PC-9 (cell line): Measurements from ENCODE around the gene SPDYA. TPM values are rescaled to one million over a fixed set of nuclear protein-coding genes. Genes with fewer than 3 reads are reported as not detected.

Source experiments
- BruUV-seq: library from RNA; stranded (reverse); fragments of 400-500 nt; replicated peaks from 2 replicates; lab custom pipeline; 2021; lab: Mats Ljungman, UMichigan
- CTCF ChIA-PET: fragments of 300-600 bp; sonication (Branson Sonifier 250); formaldehyde crosslinking; loops from one replicate; lab custom pipeline; 2022; ENCODE audit warnings: antibody characterized with exemption; lab: Charles Lee
- POLR2A ChIA-PET: fragments of 300-600 bp; sonication (Branson Sonifier 250); formaldehyde crosslinking; loops from one replicate; lab custom pipeline; 2022; ENCODE audit warnings: antibody characterized with exemption; ENCODE audit not compliant: unreplicated experiment; lab: Charles Lee
- DNase-seq, 2 experiments: peaks; one replicate each; pipeline versions ENCODE4 v3.0.0 to v3.0.0-alpha.2; 2015 to 2022; ENCODE audit warnings: mixed read lengths in 1 of 2
- H2AFZ ChIP-seq: fragments of 200-600 bp; sonication (generic); 2 replicates; pipeline ENCODE4 v1.8.1; 2017; ENCODE audit warnings: antibody characterized with exemption
- H3F3A ChIP-seq: fragments of 200-600 bp; sonication (generic); 2 replicates; pipeline ENCODE4 v1.8.1; 2017; ENCODE audit warnings: antibody characterized with exemption, mild to moderate bottlenecking, low read depth; ENCODE audit not compliant: insufficient read depth
- H3K27ac ChIP-seq: fragments of 200-600 bp; sonication (generic); 2 replicates; pipeline ENCODE4 v1.6.1; 2016; ENCODE audit warnings: mixed run types
- H3K27me3 ChIP-seq: fragments of 200-600 bp; sonication (generic); 2 replicates; pipeline ENCODE4 v1.6.1; 2016; ENCODE audit warnings: low read depth, mixed run types; ENCODE audit not compliant: insufficient read depth
- H3K36me3 ChIP-seq: fragments of 200-600 bp; sonication (generic); 2 replicates; pipeline ENCODE4 v1.6.1; 2016; ENCODE audit warnings: low read depth, mixed run types
- H3K4me1 ChIP-seq: fragments of 200-600 bp; sonication (generic); replicated peaks from 2 replicates; pipeline ENCODE4 v1.6.1; 2016; ENCODE audit warnings: mixed run types; ENCODE audit not compliant: insufficient read depth
- H3K4me2 ChIP-seq: fragments of 200-600 bp; sonication (generic); 2 replicates; pipeline ENCODE4 v1.6.1; 2017; ENCODE audit warnings: mixed run types
- H3K4me3 ChIP-seq: fragments of 200-600 bp; sonication (generic); 2 replicates; pipeline ENCODE4 v1.6.1; 2016; ENCODE audit warnings: mixed run types
- H3K79me2 ChIP-seq: fragments of 200-600 bp; sonication (generic); 2 replicates; pipeline ENCODE4 v1.6.1; 2017; ENCODE audit warnings: low read depth, mixed run types
- H3K9me2 ChIP-seq: fragments of 200-600 bp; sonication (generic); 2 replicates; pipeline ENCODE4 v1.8.1; 2017; ENCODE audit warnings: mild to moderate bottlenecking; ENCODE audit not compliant: insufficient read depth
- H3K9me3 ChIP-seq: fragments of 200-600 bp; sonication (generic); 2 replicates; pipeline ENCODE4 v1.8.1; 2016; ENCODE audit warnings: low read depth; ENCODE audit not compliant: insufficient read depth
- H4K20me1 ChIP-seq: fragments of 200-600 bp; sonication (generic); 2 replicates; pipeline ENCODE4 v1.8.1; 2017; ENCODE audit not compliant: insufficient read depth
- CTCF ChIP-seq: fragments of 200-600 bp; sonication (generic); conservative IDR thresholded peaks from 2 replicates; pipeline ENCODE4 v1.6.1; 2017; ENCODE audit warnings: mixed run types, antibody characterized with exemption, mild to moderate bottlenecking, moderate library complexity
- EZH2 ChIP-seq: fragments of 200-600 bp; sonication (generic); IDR thresholded peaks from 2 replicates; pipeline ENCODE4 v1.8.0; 2017; ENCODE audit warnings: antibody characterized with exemption, low read depth
- intact Hi-C: fragments of 100-400 bp; cut with micrococcal nuclease; formaldehyde crosslinking; loops from one replicate; pipeline ENCODE4 v1.10.0; 2022; ENCODE audit not compliant: unreplicated experiment
- total RNA-seq: library from RNA; stranded (reverse); gene quantifications from 2 replicates; pipeline ENCODE4 v1.2.3, GENCODE V29; 2021

The SPDYA gene
- total RNA-seq, 1 experiment from 2014 or later, result 1.9 TPM

- BruUV-seq, result no TSS peak
- no peak overlapping the region for H2AFZ ChIP-seq
- peaks cover 55% of the 10 kb centered on the region for H3K36me3 ChIP-seq
- H3K4me2 ChIP-seq, result peak overlapping the region; percentile 25
- peak overlapping the region; percentile 91 for H3K27ac ChIP-seq
- peak in 1 of 2 experiments; percentile 70 for DNase-seq
- intact Hi-C loops, result no loop called here
- H3K27me3 ChIP-seq, result no peaks in the 10 kb centered on the region
- H3K4me3 ChIP-seq, result no peak overlapping the region
- H3K4me1 ChIP-seq, result peaks cover 32% of the 10 kb centered on the region
- peaks cover 43% of the 10 kb centered on the region for H3K79me2 ChIP-seq
- H4K20me1 ChIP-seq, result no peaks in the 10 kb centered on the region; the same call in 1 of the 2 replicates
- H3K9me3 ChIP-seq, result no peaks in the 10 kb centered on the region
- ChIA-PET CTCF (no interaction called here), POLR2A (no interaction called here)
- no peak for TF ChIP-seq EZH2
- no peak for TF ChIP-seq CTCF
- H3F3A ChIP-seq, result peaks cover 67% of the 10 kb centered on the region; the same call in 1 of the 2 replicates
- H3K9me2 ChIP-seq, result no peaks in the 10 kb centered on the region
Measured at GRCh38 chr2:28802975-28803429, 7.6 kb upstream of the SPDYA start.

- POLR2A ChIA-PET, result no interaction called here
Measured at GRCh38 chr2:28809927-28810326, 707 bp upstream of the SPDYA start.

GRCh38 chr2:28818053-28818452 lies 7.4 kb downstream of the SPDYA start:
- TF ChIP-seq CTCF (no peak), EZH2 (no peak)
- Histone ChIP-seq H3K9me2 (no peaks in the 10 kb centered on the region), H3F3A (peaks cover 23% of the 10 kb centered on the region), H3K4me1 (no peaks in the 10 kb centered on the region), H2AFZ (no peak overlapping the region), H4K20me1 (no peaks in the 10 kb centered on the region), H3K79me2 (no peaks in the 10 kb centered on the region), H3K27me3 (no peaks in the 10 kb centered on the region), H3K4me3 (no peak overlapping the region), H3K36me3 (0 out of 2 replicates have a peak, but pooled peaks cover 6% of the 10 kb centered on the region), H3K9me3 (no peaks in the 10 kb centered on the region), H3K4me2 (no peak overlapping the region), H3K27ac (no peak overlapping the region)
- no peak for DNase-seq
- POLR2A ChIA-PET, result no interaction called here
- BruUV-seq, result no TSS peak
- intact Hi-C loops, result no loop called here
- CTCF ChIA-PET, result no interaction called here

More at GRCh38 chr2:28809927-28810326, 707 bp upstream of the SPDYA start:
- no peaks in the 10 kb centered on the region for H3K9me2 ChIP-seq
- no peak overlapping the region for H3K4me2 ChIP-seq
- H3K9me3 ChIP-seq, result no peaks in the 10 kb centered on the region
- no peaks in the 10 kb centered on the region for H4K20me1 ChIP-seq
- H3K4me3 ChIP-seq, result no peak overlapping the region
- CTCF ChIA-PET, result no interaction called here
- H3K27me3 ChIP-seq, result no peaks in the 10 kb centered on the region
- H3K79me2 ChIP-seq, result no peaks in the 10 kb centered on the region
- no peaks in the 10 kb centered on the region for H3K4me1 ChIP-seq
- H3K36me3 ChIP-seq, result peaks cover 9% of the 10 kb centered on the region; the same call in 1 of the 2 replicates
- H2AFZ ChIP-seq, result no peak overlapping the region
- intact Hi-C loops, result no loop called here
- no peak for DNase-seq
- BruUV-seq, result no TSS peak
- H3K27ac ChIP-seq, result no peak overlapping the region
- no peak for TF ChIP-seq CTCF
- TF ChIP-seq EZH2, result no peak
- H3F3A ChIP-seq, result peaks cover 36% of the 10 kb centered on the region
